Bronchial epithelial cell (primary cell): ENCODE data around the gene MST1. TPM values are rescaled to one million over a fixed set of nuclear protein-coding genes. Genes with fewer than 3 reads are reported as not detected.

Experiments used
- DNase-seq: peaks from one replicate; pipeline ENCODE4 v3.0.0-alpha.2; 2010; ENCODE audit warnings: low read depth
- FAIRE-seq: peaks from 2 replicates; lab custom pipeline; 2011; peaks lifted over from hg19 to GRCh38; lab: Jason Lieb, UNC
- H3K27me3 ChIP-seq: 2 replicates; pipeline ENCODE4 v1.5.1; 2011; ENCODE audit warnings: low read length; ENCODE audit not compliant: control insufficient read depth, insufficient read depth
- H3K36me3 ChIP-seq: 2 replicates; pipeline ENCODE4 v1.5.1; 2011; ENCODE audit warnings: low read length; ENCODE audit not compliant: control insufficient read depth, insufficient read depth
- H3K4me3 ChIP-seq: 2 replicates; pipeline ENCODE4 v1.5.1; 2011; ENCODE audit warnings: mild to moderate bottlenecking, low read depth, low read length, control low read depth
- total RNA-seq: library from RNA; depleted of rRNA; stranded (reverse); fragments of >200 nt; gene quantifications from 2 replicates; pipeline ENCODE4 v1.2.1, GENCODE V29; 2014
- TF ChIP-seq, protein P1 (sequence below): IDR thresholded peaks from 2 replicates; pipeline ENCODE4 v1.5.1; 2011; ENCODE audit warnings: mild to moderate bottlenecking, moderate library complexity, low read length, control low read depth, inconsistent platforms; ENCODE audit not compliant: insufficient read depth, severe bottlenecking

Gene MST1
- total RNA-seq, 1 donor from 2014 or later: 4.7 TPM

DNA sequence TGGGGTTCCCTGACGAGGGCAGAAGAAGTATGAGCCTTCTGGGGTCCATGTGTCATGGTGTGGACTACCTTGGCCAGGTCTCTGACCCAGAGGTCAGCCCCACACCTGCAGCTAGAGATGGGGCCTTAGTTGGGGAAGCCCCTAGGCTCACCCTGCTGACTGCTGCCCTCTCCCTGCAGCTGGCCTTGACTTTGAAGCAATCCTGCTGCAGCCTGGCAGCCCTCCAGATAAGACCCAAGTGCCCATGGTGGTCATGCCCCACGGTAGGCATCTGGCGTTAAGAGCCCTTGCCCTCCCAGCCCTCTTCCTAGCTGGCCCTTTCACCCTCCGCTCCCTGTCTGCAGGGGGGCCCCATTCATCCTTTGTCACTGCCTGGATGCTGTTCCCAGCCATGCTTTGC, 7.7 kb downstream of the MST1 start:
- DNase-seq (no peak), FAIRE-seq (no peak)
- TF ChIP-seq, protein P1, sequence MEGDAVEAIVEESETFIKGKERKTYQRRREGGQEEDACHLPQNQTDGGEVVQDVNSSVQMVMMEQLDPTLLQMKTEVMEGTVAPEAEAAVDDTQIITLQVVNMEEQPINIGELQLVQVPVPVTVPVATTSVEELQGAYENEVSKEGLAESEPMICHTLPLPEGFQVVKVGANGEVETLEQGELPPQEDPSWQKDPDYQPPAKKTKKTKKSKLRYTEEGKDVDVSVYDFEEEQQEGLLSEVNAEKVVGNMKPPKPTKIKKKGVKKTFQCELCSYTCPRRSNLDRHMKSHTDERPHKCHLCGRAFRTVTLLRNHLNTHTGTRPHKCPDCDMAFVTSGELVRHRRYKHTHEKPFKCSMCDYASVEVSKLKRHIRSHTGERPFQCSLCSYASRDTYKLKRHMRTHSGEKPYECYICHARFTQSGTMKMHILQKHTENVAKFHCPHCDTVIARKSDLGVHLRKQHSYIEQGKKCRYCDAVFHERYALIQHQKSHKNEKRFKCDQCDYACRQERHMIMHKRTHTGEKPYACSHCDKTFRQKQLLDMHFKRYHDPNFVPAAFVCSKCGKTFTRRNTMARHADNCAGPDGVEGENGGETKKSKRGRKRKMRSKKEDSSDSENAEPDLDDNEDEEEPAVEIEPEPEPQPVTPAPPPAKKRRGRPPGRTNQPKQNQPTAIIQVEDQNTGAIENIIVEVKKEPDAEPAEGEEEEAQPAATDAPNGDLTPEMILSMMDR: no peak
- H3K27me3 ChIP-seq: no peaks in the 10 kb centered on the region
- peaks cover 53% of the 10 kb centered on the region for H3K36me3 ChIP-seq
- no peak overlapping the region for H3K4me3 ChIP-seq

DNA sequence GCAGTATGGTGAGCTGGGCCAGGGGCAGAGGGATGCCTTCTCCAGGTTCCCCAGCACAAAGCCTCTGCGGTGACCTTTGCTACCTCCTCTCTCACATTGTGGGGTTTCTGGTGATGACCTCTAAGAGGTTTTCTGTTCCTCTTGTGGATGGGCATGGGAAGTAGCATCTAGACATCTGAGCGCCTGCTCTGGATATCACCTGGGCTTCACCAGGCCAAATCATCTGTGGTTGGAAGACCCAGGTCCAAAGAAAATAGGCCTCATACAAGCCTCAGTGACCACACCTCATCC, 8.1 kb downstream of the MST1 start:
- Histone ChIP-seq H3K27me3 (no peaks in the 10 kb centered on the region), H3K4me3 (no peak overlapping the region), H3K36me3 (peaks cover 54% of the 10 kb centered on the region)
- TF ChIP-seq, protein P1: no peak
- no peak for FAIRE-seq
- DNase-seq: no peak

DNA sequence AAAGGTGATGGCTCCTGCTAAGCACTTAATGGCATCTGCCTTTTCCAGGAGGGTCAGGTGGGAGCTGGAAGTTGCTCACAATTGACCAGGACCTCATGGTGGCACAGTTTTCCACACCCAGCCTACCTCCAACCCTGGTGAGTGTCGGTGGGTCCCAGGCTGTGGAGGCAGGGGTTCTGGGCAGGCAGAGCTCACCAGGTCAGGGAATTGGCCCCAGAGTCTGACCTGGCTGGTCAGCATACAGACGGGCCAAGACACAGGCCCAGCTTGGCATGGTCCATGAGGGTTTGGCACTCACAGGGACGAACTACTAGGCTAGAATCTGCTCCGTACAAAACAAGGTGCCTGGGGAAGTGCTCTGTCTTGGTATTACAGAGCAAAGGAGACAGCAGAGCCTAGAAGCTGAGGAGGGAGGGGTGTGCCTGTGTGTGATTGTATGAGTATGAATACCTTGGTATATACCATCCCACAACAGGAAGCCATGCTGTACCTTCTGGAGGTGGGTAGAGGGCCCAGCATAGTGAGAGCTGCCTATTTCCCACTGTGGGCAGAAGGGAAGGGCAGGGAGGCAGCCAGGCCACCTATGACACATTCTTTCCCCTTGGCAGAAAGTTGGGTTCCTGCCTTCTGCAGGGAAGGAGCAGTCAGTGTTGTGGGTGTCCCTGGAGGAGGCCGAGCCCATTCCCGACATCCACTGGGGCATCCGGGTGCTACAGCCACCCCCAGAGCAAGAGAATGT, 8.6 kb downstream of the MST1 start:
- TF ChIP-seq, protein P1: no peak
- H3K36me3 ChIP-seq: peaks cover 58% of the 10 kb centered on the region
- FAIRE-seq: no peak
- DNase-seq: no peak
- H3K27me3 ChIP-seq: no peaks in the 10 kb centered on the region
- no peak overlapping the region for H3K4me3 ChIP-seq

DNA sequence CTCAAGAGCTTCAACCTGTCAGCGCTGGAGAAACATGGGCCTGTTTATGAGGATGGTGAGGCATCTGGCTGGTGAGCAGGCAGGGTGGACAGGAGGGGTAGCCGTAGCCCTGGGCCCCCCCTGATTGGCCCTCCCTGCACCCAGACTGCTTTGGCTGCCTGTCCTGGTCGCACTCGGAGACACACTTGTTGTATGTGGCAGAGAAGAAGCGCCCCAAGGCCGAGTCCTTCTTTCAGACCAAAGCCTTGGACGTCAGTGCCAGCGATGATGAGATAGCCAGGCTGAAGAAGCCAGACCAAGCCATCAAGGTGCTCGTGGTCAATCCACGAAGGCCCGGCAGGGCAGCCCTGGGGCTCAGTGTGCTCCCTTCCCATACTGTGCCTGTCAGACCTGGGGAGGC, 13.4 kb downstream of the MST1 start:
- TF ChIP-seq, protein P1: no peak
- Histone ChIP-seq H3K4me3 (no peak overlapping the region), H3K27me3 (no peaks in the 10 kb centered on the region), H3K36me3 (peaks cover 39% of the 10 kb centered on the region)
- DNase-seq: no peak
- FAIRE-seq: no peak

GRCh38 chr3:49674497-49674983, 14.7 kb downstream of the MST1 start:
- Histone ChIP-seq H3K36me3 (peaks cover 31% of the 10 kb centered on the region), H3K27me3 (no peaks in the 10 kb centered on the region), H3K4me3 (peak overlapping the region; percentile 85)
- DNase-seq: no peak
- TF ChIP-seq, protein P1: no peak
- FAIRE-seq: no peak
